IMR-90 (cell line): ENCODE measurements around the gene LGALS1. TPM values are rescaled to one million over a fixed set of nuclear protein-coding genes. Genes with fewer than 3 reads are reported as not detected.
A peak's percentile ranks its signal among the peaks of the same experiment; 100 is the strongest.

Experiments
- MAZ ChIP-seq: IDR thresholded peaks from 2 replicates; pipeline ENCODE4 v1.6.1; 2012; ENCODE audit warnings: low read depth, mild to moderate bottlenecking, low read length, improper control_type of control experiment, moderate library complexity, borderline replicate concordance
- MXI1 ChIP-seq: IDR thresholded peaks from 2 replicates; pipeline ENCODE4 v1.6.1; 2012; ENCODE audit warnings: low read depth, mild to moderate bottlenecking, low read length, moderate library complexity, borderline replicate concordance
- POLR2A ChIP-seq: IDR thresholded peaks from 2 replicates; pipeline ENCODE4 v1.6.1; 2012; ENCODE audit warnings: mild to moderate bottlenecking, low read depth, low read length
- RAD21 ChIP-seq: IDR thresholded peaks from 2 replicates; pipeline ENCODE4 v1.6.1; 2012; ENCODE audit warnings: low read length, improper control_type of control experiment
- SMC3 ChIP-seq: fragments of 150-350 bp; IDR thresholded peaks from 2 replicates; pipeline ENCODE4 v1.6.1; 2016; ENCODE audit warnings: low read depth, mild to moderate bottlenecking, antibody characterized with exemption, low read length, moderate library complexity
- USF2 ChIP-seq: fragments of 150-350 bp; IDR thresholded peaks from 2 replicates; pipeline ENCODE4 v1.6.1; 2017; ENCODE audit warnings: mild to moderate bottlenecking, antibody characterized with exemption, low read length, low read depth
- polyA plus RNA-seq, 3 experiments: library from polyadenylated mRNA; depleted of rRNA; stranded (reverse); fragments of >200 nt; gene quantifications; 2 replicates each; pipeline ENCODE4 v1.2.3, GENCODE V29; 2012; ENCODE audit warnings: low replicate concordance in 1 of 3
- total RNA-seq: library from RNA; depleted of rRNA; stranded (reverse); fragments of >200 nt; gene quantifications from 2 replicates; pipeline ENCODE4 v1.2.3, GENCODE V29; 2012

The LGALS1 gene
- total and polyA plus RNA-seq, 2 of the 4 experiments (the other 2 are of a cell fraction) = 11,896 to 15,383 TPM

GRCh38 chr22:37658133-37659065, 17.0 kb upstream of the LGALS1 start, which contains the start of gene PDXP (continued):
- TF ChIP-seq RAD21 (no peak; the same call in 1 of the 2 replicates), SMC3 (no peak), MAZ (peak; percentile 89; the same call in 1 of the 2 replicates), MXI1 (peak; percentile 63; the same call in 1 of the 2 replicates), POLR2A (peak; percentile 48; the same call in 1 of the 2 replicates), USF2 (no peak; the same call in 1 of the 2 replicates)
